Keratinocyte (primary cell): ENCODE results near the gene GAB2. TPM values are rescaled to one million over a fixed set of nuclear protein-coding genes. Genes with fewer than 3 reads are reported as not detected.

ENCODE experiments used
- DNase-seq: peaks from one replicate; pipeline ENCODE4 v3.0.0-alpha.2; 2011; ENCODE audit warnings: low read depth, missing footprints, low spot score
- FAIRE-seq: peaks from 2 replicates; lab custom pipeline; 2011; peaks lifted over from hg19 to GRCh38; lab: Jason Lieb, UNC
- H2AFZ ChIP-seq: 2 replicates; pipeline ENCODE4 v1.6.0; 2012; ENCODE audit warnings: low read length, control low read depth, inconsistent platforms; ENCODE audit not compliant: control insufficient read depth
- H3K27ac ChIP-seq: 2 replicates; pipeline ENCODE4 v1.5.1; 2011; ENCODE audit warnings: low read length; ENCODE audit not compliant: control insufficient read depth, insufficient read depth
- H3K27me3 ChIP-seq: 3 replicates; pipeline ENCODE4 v1.6.0; 2011; ENCODE audit warnings: low read length; ENCODE audit not compliant: control insufficient read depth, insufficient read depth; ENCODE audit errors: extremely low read depth
- H3K36me3 ChIP-seq, 2 experiments: 2 replicates in 1 of 2; 3 replicates in 1 of 2; pipeline ENCODE4 v1.5.1; 2011; ENCODE audit warnings: low read length in 2 of 2, mild to moderate bottlenecking in 1 of 2; ENCODE audit not compliant: control insufficient read depth in 2 of 2, insufficient read depth in 2 of 2; ENCODE audit errors: extremely low read depth in 1 of 2
- H3K4me1 ChIP-seq: 3 replicates; pipeline ENCODE4 v1.5.1; 2011; ENCODE audit warnings: low read length; ENCODE audit not compliant: control insufficient read depth, insufficient read depth; ENCODE audit errors: extremely low read depth
- H3K4me2 ChIP-seq: 3 replicates; pipeline ENCODE4 v1.6.0; 2011; ENCODE audit warnings: low read depth, low read length; ENCODE audit not compliant: control insufficient read depth, insufficient read depth; ENCODE audit errors: extremely low read depth
- H3K4me3 ChIP-seq, 3 experiments: fragments of 200-600 bp in 1 of 3; sonication (generic) in 1 of 3; 2 replicates in 2 of 3; 3 replicates in 1 of 3; pipeline ENCODE4 v1.5.1; 2011 to 2016; ENCODE audit warnings: low read length in 3 of 3, mild to moderate bottlenecking in 3 of 3, control low read depth in 2 of 3, inconsistent platforms in 1 of 3, low read depth in 1 of 3, mixed read lengths in 1 of 3, mixed run types in 1 of 3, moderate library complexity in 1 of 3; ENCODE audit not compliant: control insufficient read depth in 2 of 3, insufficient read depth in 2 of 3; ENCODE audit errors: extremely low read depth in 1 of 3
- H3K79me2 ChIP-seq: 2 replicates; pipeline ENCODE4 v1.6.0; 2012; ENCODE audit warnings: low read length; ENCODE audit not compliant: control insufficient read depth, insufficient read depth
- H3K9ac ChIP-seq: 3 replicates; pipeline ENCODE4 v1.6.0; 2011; ENCODE audit warnings: low read length; ENCODE audit not compliant: control insufficient read depth, insufficient read depth; ENCODE audit errors: extremely low read depth
- H3K9me1 ChIP-seq: 3 replicates; pipeline ENCODE4 v1.6.0; 2011; ENCODE audit warnings: low read length; ENCODE audit not compliant: control insufficient read depth, insufficient read depth; ENCODE audit errors: extremely low read depth
- H3K9me3 ChIP-seq: 2 replicates; pipeline ENCODE4 v1.5.1; 2012; ENCODE audit warnings: low read depth, low read length; ENCODE audit not compliant: control insufficient read depth
- H4K20me1 ChIP-seq: 3 replicates; pipeline ENCODE4 v1.6.0; 2011; ENCODE audit warnings: low read length; ENCODE audit not compliant: control insufficient read depth, insufficient read depth; ENCODE audit errors: extremely low read depth
- CTCF ChIP-seq, 3 experiments: IDR thresholded peaks in 1 of 3; conservative IDR thresholded peaks in 1 of 3; optimal IDR thresholded peaks in 1 of 3; 2 replicates in 2 of 3; 3 replicates in 1 of 3; pipeline versions ENCODE3 to v1.5.1; 2011; ENCODE audit warnings: low read length in 3 of 3, mild to moderate bottlenecking in 3 of 3, moderate library complexity in 2 of 3, control low read depth in 1 of 3, inconsistent platforms in 1 of 3; ENCODE audit not compliant: insufficient read depth in 2 of 3; ENCODE audit errors: extremely low read depth in 1 of 3
- EZH2 ChIP-seq: IDR thresholded peaks from one replicate; pipeline ENCODE4 v1.6.1; 2012; ENCODE audit warnings: inconsistent platforms, mild to moderate bottlenecking, low read length, moderate library complexity
- dilution Hi-C: fragments of 300-500 bp; cut with MboI; formaldehyde crosslinking; loops from one replicate; pipeline ENCODE4 v1.7.0; 2020; ENCODE audit warnings: low sequenced_read_pairs; ENCODE audit not compliant: extremely low pct_ligation_motif_present
- polyA plus RNA-seq, 5 experiments: library from polyadenylated mRNA; depleted of rRNA in 3 of 5; stranded (reverse) in 3 of 5; stranded (forward) in 1 of 5; unstranded in 1 of 5; fragments of >200 nt; gene quantifications; 1 replicate in 1 of 5; 2 replicates in 3 of 5; 3 replicates in 1 of 5; pipeline versions ENCODE4 v1.2.1 to v1.2.3, GENCODE V29; 2011 to 2012; ENCODE audit warnings: missing spikeins in 2 of 5, low read depth in 1 of 5, low replicate concordance in 1 of 5

Gene GAB2
- polyA plus RNA-seq, 1 donor (not counting 4 experiments of a cell fraction or from before 2014, with no cell fraction given), result 0.68 TPM

GRCh38 chr11:78399136-78399535 lies 18.5 kb downstream of the GAB2 start:
- Histone ChIP-seq H3K36me3 (no peaks in the 10 kb centered on the region), H3K4me3 (no peak overlapping the region), H3K9me3 (no peaks in the 10 kb centered on the region), H3K9me1 (no peaks in the 10 kb centered on the region), H3K27me3 (no peaks in the 10 kb centered on the region), H3K4me2 (no peak overlapping the region), H4K20me1 (no peaks in the 10 kb centered on the region), H3K27ac (no peak overlapping the region), H3K9ac (no peak overlapping the region), H2AFZ (no peak overlapping the region), H3K4me1 (no peaks in the 10 kb centered on the region), H3K79me2 (no peaks in the 10 kb centered on the region)
- TF ChIP-seq CTCF (optimal IDR thresholded peaks at IDR 0.05 in 1 of 3, IDR thresholded peaks at IDR 0.05 in 1 of 3, conservative IDR thresholded peaks at IDR 0.05 in 1 of 3; ENCODE audit: extremely low read depth in 1 of 3, insufficient read depth in 2 of 3, low read length in 3 of 3) (no peak), EZH2 (no peak)
- DNase-seq (no peak), FAIRE-seq (no peak)
- dilution Hi-C loops, result no loop called here

GRCh38 chr11:78398715-78399114 lies 18.9 kb downstream of the GAB2 start:
- no peaks in the 10 kb centered on the region for H3K9me3 ChIP-seq
- H3K4me2 ChIP-seq, result no peak overlapping the region
- no peak overlapping the region for H3K27ac ChIP-seq
- no peaks in the 10 kb centered on the region for H3K27me3 ChIP-seq
- H3K4me1 ChIP-seq, result no peaks in the 10 kb centered on the region
- no peak overlapping the region for H3K4me3 ChIP-seq
- TF ChIP-seq EZH2 (no peak), CTCF (optimal IDR thresholded peaks at IDR 0.05 in 1 of 3, IDR thresholded peaks at IDR 0.05 in 1 of 3, conservative IDR thresholded peaks at IDR 0.05 in 1 of 3; ENCODE audit: extremely low read depth in 1 of 3, insufficient read depth in 2 of 3, low read length in 3 of 3) (no peak)
- no peaks in the 10 kb centered on the region for H3K79me2 ChIP-seq
- no peaks in the 10 kb centered on the region for H4K20me1 ChIP-seq
- H2AFZ ChIP-seq, result no peak overlapping the region
- DNase-seq (no peak), FAIRE-seq (no peak)
- H3K9ac ChIP-seq, result no peak overlapping the region
- H3K36me3 ChIP-seq, result no peaks in the 10 kb centered on the region
- dilution Hi-C loops, result no loop called here
- H3K9me1 ChIP-seq, result no peaks in the 10 kb centered on the region
